Kidney (tissue), 14 donors: ENCODE measurements around the gene HRG. TPM values are rescaled to one million over a fixed set of nuclear protein-coding genes. Genes with fewer than 3 reads are reported as not detected.
"Not testable (repeated sequence)": the region's sequence is repeated elsewhere in the genome, so short reads cannot be mapped to it uniquely, and the experiment has no call there.

Experiments used
- DNase-seq, 5 donors: peaks; one replicate each; pipeline ENCODE4 v3.0.0-alpha.2; 2013 to 2020
- FAIRE-seq: peaks from 2 replicates; lab custom pipeline; 2012; peaks lifted over from hg19 to GRCh38; lab: Jason Lieb, UNC
- H3K27ac ChIP-seq, 2 donors: one replicate each; pipeline ENCODE4 v1.7.0; 2013; ENCODE audit warnings: low read depth in 2 of 2, low read length in 2 of 2, inconsistent platforms in 1 of 2
- H3K27me3 ChIP-seq: one replicate; pipeline ENCODE4 v1.7.1; 2013; ENCODE audit warnings: low read length, inconsistent platforms; ENCODE audit not compliant: control insufficient read depth, insufficient read depth
- H3K36me3 ChIP-seq, 3 donors: one replicate each; pipeline versions ENCODE4 v1.7.0 to v1.7.1; 2013; ENCODE audit warnings: low read length in 3 of 3, control low read depth in 1 of 3, inconsistent platforms in 1 of 3; ENCODE audit not compliant: insufficient read depth in 3 of 3, control insufficient read depth in 2 of 3
- H3K4me1 ChIP-seq, 3 donors: one replicate each; pipeline versions ENCODE4 v1.7.0 to v1.7.1; 2013; ENCODE audit warnings: low read length in 3 of 3, inconsistent platforms in 1 of 3, low read depth in 1 of 3; ENCODE audit not compliant: control insufficient read depth in 2 of 3, insufficient read depth in 2 of 3
- H3K4me3 ChIP-seq, 3 donors: one replicate each; pipeline versions ENCODE4 v1.7.0 to v1.8.1; 2013; ENCODE audit warnings: low read length in 3 of 3, control low read depth in 1 of 3, inconsistent platforms in 1 of 3
- H3K9ac ChIP-seq, 3 donors: one replicate each; pipeline versions ENCODE4 v1.7.0 to v1.7.1; 2013; ENCODE audit warnings: low read length in 3 of 3, control low read depth in 1 of 3, inconsistent platforms in 1 of 3
- H3K9me3 ChIP-seq, 3 donors: one replicate each; pipeline versions ENCODE4 v1.7.0 to v1.7.1; 2013; ENCODE audit warnings: low read length in 3 of 3, control low read depth in 1 of 3, inconsistent platforms in 1 of 3; ENCODE audit not compliant: control insufficient read depth in 2 of 3, insufficient read depth in 1 of 3
- CTCF ChIP-seq: IDR thresholded peaks from 3 replicates; pipeline ENCODE4 v1.5.1; 2012; ENCODE audit warnings: mild to moderate bottlenecking, moderate library complexity, borderline replicate concordance; ENCODE audit not compliant: insufficient read depth; ENCODE audit errors: extremely low read depth
- intact Hi-C: fragments of 100-400 bp; cut with DNase I; formaldehyde crosslinking; loops from one replicate; pipeline ENCODE4 v1.11.1; 2022
- polyA plus RNA-seq: library from polyadenylated mRNA; stranded (reverse); fragments of 350-450 nt; fragmentation: Illumina TruSeq; extraction: RNeasy Lipid Tissue Mini Kit (QIAGEN cat#74804); gene quantifications from one replicate; pipeline ENCODE4 v1.2.3, GENCODE V29; 2014; ENCODE audit warnings: low read depth, low replicate concordance; ENCODE audit not compliant: insufficient read depth
- total RNA-seq: library from RNA; stranded (reverse); fragmentation: NEBNext Ultra II Directional; extraction: Animal tissue kit (Norgen Biotek cat#: 25700); gene quantifications from one replicate; pipeline ENCODE4 v1.2.1, GENCODE V29; 2021
- donor health status: control.
- donor health status: control.
- donor health status: control.
- donor health status: control.
- donor health status: control.
- donor health status: DM: yes; HTN: yes; CAD: no.
- donor health status: Normal renal cell carcinoma (clear cell type).

HRG gene
- total and polyA plus RNA-seq, 2 donors from 2014 or later = 0.35 to 22.8 TPM

GRCh38 chr3:186630950-186631641 lies 34.7 kb upstream of the HRG start:
- Histone ChIP-seq H3K27ac (no peak overlapping the region), H3K4me3 (no peak overlapping the region), H3K36me3 (no peaks in the 10 kb centered on the region), H3K27me3 (no peaks in the 10 kb centered on the region), H3K4me1 (no peaks in the 10 kb centered on the region), H3K9ac (no peak overlapping the region), H3K9me3 (no peaks in the 10 kb centered on the region)
- FAIRE-seq (no peak), DNase-seq (no peak)
- intact Hi-C loops = no loop called here
- no peak for TF ChIP-seq CTCF

DNA sequence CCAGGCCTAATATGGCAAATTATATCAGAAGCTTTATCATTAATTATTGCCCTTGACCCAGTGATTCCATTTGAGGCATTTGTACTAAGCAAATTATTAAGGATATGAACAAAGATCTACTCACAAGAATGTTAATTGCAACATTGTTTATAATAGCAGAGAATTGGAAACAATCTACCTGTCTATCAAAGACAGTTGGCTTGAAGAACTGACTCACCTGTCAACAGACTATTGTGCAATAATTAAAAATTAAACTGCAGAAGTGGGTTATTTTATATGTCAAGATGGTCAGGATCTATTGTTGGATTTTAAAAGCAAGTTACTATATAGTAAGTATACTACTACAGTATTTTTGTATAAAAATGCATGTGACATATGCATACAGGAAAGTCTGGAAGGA lies 32.3 kb upstream of the HRG start:
- DNase-seq (no peak), FAIRE-seq (no peak)
- intact Hi-C loops = no loop called here
- Histone ChIP-seq H3K27me3 (no peaks in the 10 kb centered on the region), H3K9ac (no peak overlapping the region), H3K36me3 (no peaks in the 10 kb centered on the region), H3K9me3 (no peaks in the 10 kb centered on the region), H3K4me3 (no peak overlapping the region), H3K4me1 (no peaks in the 10 kb centered on the region), H3K27ac (no peak overlapping the region)
- TF ChIP-seq CTCF = no peak

DNA sequence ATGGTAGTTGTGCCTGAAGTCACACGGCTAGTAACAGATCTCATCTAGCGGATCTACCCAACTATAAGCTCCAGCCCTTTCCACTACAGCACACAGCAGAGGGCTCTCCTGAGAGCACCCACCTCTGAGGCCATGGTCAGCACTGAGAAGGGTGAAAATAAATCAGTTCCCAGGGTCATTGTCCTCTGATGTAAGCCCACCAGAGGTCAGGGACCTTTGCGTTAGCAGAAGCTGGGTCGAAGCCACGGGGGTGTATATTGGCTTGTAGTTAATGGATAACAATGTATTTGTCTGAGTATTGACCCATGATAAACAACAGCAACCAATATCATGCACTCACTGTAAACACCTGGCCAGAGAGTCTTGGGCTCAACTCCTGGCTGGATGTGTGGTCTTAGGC lies 31.6 kb upstream of the HRG start:
- H3K9me3 ChIP-seq, H3K4me1 ChIP-seq, H3K36me3 ChIP-seq, H3K9ac ChIP-seq, DNase-seq, H3K27ac ChIP-seq, H3K27me3 ChIP-seq, H3K4me3 ChIP-seq, FAIRE-seq, intact Hi-C loops: not testable (repeated sequence)

- TF ChIP-seq CTCF = no peak
- Histone ChIP-seq H3K27ac (no peak overlapping the region), H3K36me3 (no peaks in the 10 kb centered on the region), H3K4me3 (no peak overlapping the region), H3K9ac (no peak overlapping the region), H3K4me1 (no peaks in the 10 kb centered on the region), H3K27me3 (no peaks in the 10 kb centered on the region), H3K9me3 (no peaks in the 10 kb centered on the region)
- intact Hi-C loops = no loop called here
- FAIRE-seq (no peak), DNase-seq (no peak)
These were observed 30.3 kb upstream of the HRG start for GRCh38 chr3:186635532-186635931.
